Measurements from ENCODE around the gene PACRG. TPM values are rescaled to one million over a fixed set of nuclear protein-coding genes. Genes with fewer than 3 reads are reported as not detected.

The PACRG gene
- polyA plus RNA-seq, 1 donor (not counting 4 experiments of a cell fraction or from before 2014, with no cell fraction given): 0.31 TPM

GRCh38 chr6:162900503-162900902 lies 172.7 kb downstream of the PACRG start:
- no peak for FAIRE-seq
- no peaks in the 10 kb centered on the region for H3K9me3 ChIP-seq (ENCODE audit: control insufficient read depth, low read depth, low read length)
- H3K9ac ChIP-seq (ENCODE audit: control insufficient read depth, extremely low read depth, insufficient read depth, low read length): no peak overlapping the region
- no peak overlapping the region for H3K4me2 ChIP-seq (ENCODE audit: control insufficient read depth, extremely low read depth, insufficient read depth, low read depth, low read length)
- no peaks in the 10 kb centered on the region for H3K9me1 ChIP-seq (ENCODE audit: control insufficient read depth, extremely low read depth, insufficient read depth, low read length)
- H3K27ac ChIP-seq (ENCODE audit: control insufficient read depth, insufficient read depth, low read length): no peak overlapping the region
- no peak overlapping the region for H3K4me3 ChIP-seq (ENCODE audit: control insufficient read depth in 2 of 3, extremely low read depth in 1 of 3, insufficient read depth in 2 of 3, low read depth in 1 of 3, low read length in 3 of 3)
- H2AFZ ChIP-seq (ENCODE audit: control insufficient read depth, low read length): no peak overlapping the region
- H3K79me2 ChIP-seq (ENCODE audit: control insufficient read depth, insufficient read depth, low read length): no peaks in the 10 kb centered on the region
- no peak for DNase-seq (ENCODE audit: low read depth, low spot score)
- no peaks in the 10 kb centered on the region for H3K27me3 ChIP-seq (ENCODE audit: control insufficient read depth, extremely low read depth, insufficient read depth, low read length)
- no peak for TF ChIP-seq CTCF (optimal IDR thresholded peaks at IDR 0.05 in 1 of 3, IDR thresholded peaks at IDR 0.05 in 1 of 3, conservative IDR thresholded peaks at IDR 0.05 in 1 of 3; ENCODE audit: extremely low read depth in 1 of 3, insufficient read depth in 2 of 3, low read length in 3 of 3)
- TF ChIP-seq EZH2 (IDR thresholded peaks at IDR 0.05; ENCODE audit: low read length): no peak
- H3K36me3 ChIP-seq (ENCODE audit: control insufficient read depth in 2 of 2, extremely low read depth in 1 of 2, insufficient read depth in 2 of 2, low read length in 2 of 2): no peaks in the 10 kb centered on the region
- dilution Hi-C loops (cut with MboI; ENCODE audit: extremely low pct_ligation_motif_present, low sequenced_read_pairs): no loop called here
- H3K4me1 ChIP-seq (ENCODE audit: control insufficient read depth, extremely low read depth, insufficient read depth, low read length): no peaks in the 10 kb centered on the region
- no peaks in the 10 kb centered on the region for H4K20me1 ChIP-seq (ENCODE audit: control insufficient read depth, extremely low read depth, insufficient read depth, low read length)

- dilution Hi-C loops (cut with MboI; ENCODE audit: extremely low pct_ligation_motif_present, low sequenced_read_pairs): no loop called here
- H3K9me1 ChIP-seq (ENCODE audit: control insufficient read depth, extremely low read depth, insufficient read depth, low read length): no peaks in the 10 kb centered on the region
- no peak overlapping the region for H3K4me2 ChIP-seq (ENCODE audit: control insufficient read depth, extremely low read depth, insufficient read depth, low read depth, low read length)
- H3K36me3 ChIP-seq (ENCODE audit: control insufficient read depth in 2 of 2, extremely low read depth in 1 of 2, insufficient read depth in 2 of 2, low read length in 2 of 2): no peaks in the 10 kb centered on the region
- no peak overlapping the region for H3K4me3 ChIP-seq (ENCODE audit: control insufficient read depth in 2 of 3, extremely low read depth in 1 of 3, insufficient read depth in 2 of 3, low read depth in 1 of 3, low read length in 3 of 3)
- TF ChIP-seq CTCF (optimal IDR thresholded peaks at IDR 0.05 in 1 of 3, IDR thresholded peaks at IDR 0.05 in 1 of 3, conservative IDR thresholded peaks at IDR 0.05 in 1 of 3; ENCODE audit: extremely low read depth in 1 of 3, insufficient read depth in 2 of 3, low read length in 3 of 3) (no peak), EZH2 (IDR thresholded peaks at IDR 0.05; ENCODE audit: low read length) (no peak)
- no peak overlapping the region for H2AFZ ChIP-seq (ENCODE audit: control insufficient read depth, low read length)
- no peaks in the 10 kb centered on the region for H3K27me3 ChIP-seq (ENCODE audit: control insufficient read depth, extremely low read depth, insufficient read depth, low read length)
- no peaks in the 10 kb centered on the region for H3K79me2 ChIP-seq (ENCODE audit: control insufficient read depth, insufficient read depth, low read length)
- no peak for DNase-seq (ENCODE audit: low read depth, low spot score)
- no peaks in the 10 kb centered on the region for H3K9me3 ChIP-seq (ENCODE audit: control insufficient read depth, low read depth, low read length)
- H3K9ac ChIP-seq (ENCODE audit: control insufficient read depth, extremely low read depth, insufficient read depth, low read length): no peak overlapping the region
- no peaks in the 10 kb centered on the region for H3K4me1 ChIP-seq (ENCODE audit: control insufficient read depth, extremely low read depth, insufficient read depth, low read length)
- no peaks in the 10 kb centered on the region for H4K20me1 ChIP-seq (ENCODE audit: control insufficient read depth, extremely low read depth, insufficient read depth, low read length)
- FAIRE-seq: no peak
- H3K27ac ChIP-seq (ENCODE audit: control insufficient read depth, insufficient read depth, low read length): no peak overlapping the region
Measured at GRCh38 chr6:162904069-162904663, 176.4 kb downstream of the PACRG start.
